Ishikawa (cell line): ENCODE results near the gene PNMA6F.

ENCODE experiments used
- CEBPB ChIP-seq: IDR thresholded peaks from 2 replicates; pipeline ENCODE4 v1.6.1; 2012
- CREB1 ChIP-seq: IDR thresholded peaks from 2 replicates; pipeline ENCODE4 v1.6.1; 2012; ENCODE audit warnings: low read depth
- EGR1 ChIP-seq: IDR thresholded peaks from 2 replicates; pipeline ENCODE4 v1.6.1; 2012
- EP300 ChIP-seq: IDR thresholded peaks from 2 replicates; pipeline ENCODE4 v1.6.1; 2012; ENCODE audit warnings: borderline replicate concordance
- FOXM1 ChIP-seq: IDR thresholded peaks from 2 replicates; pipeline ENCODE4 v1.6.1; 2012; ENCODE audit warnings: low read depth, borderline replicate concordance
- MAX ChIP-seq: IDR thresholded peaks from 2 replicates; pipeline ENCODE4 v1.6.1; 2012
- NFIC ChIP-seq: IDR thresholded peaks from 2 replicates; pipeline ENCODE4 v1.6.1; 2012
- RAD21 ChIP-seq: IDR thresholded peaks from 2 replicates; pipeline ENCODE4 v1.6.1; 2012; ENCODE audit warnings: low read depth
- REST ChIP-seq: IDR thresholded peaks from 2 replicates; pipeline ENCODE4 v1.6.1; 2012; ENCODE audit warnings: low read depth, mild to moderate bottlenecking
- TAF1 ChIP-seq: IDR thresholded peaks from 2 replicates; pipeline ENCODE4 v1.6.1; 2012; ENCODE audit warnings: low read depth, mild to moderate bottlenecking
- TCF12 ChIP-seq: IDR thresholded peaks from 2 replicates; pipeline ENCODE4 v1.6.1; 2012; ENCODE audit warnings: low read depth
- TEAD4 ChIP-seq: IDR thresholded peaks from 2 replicates; pipeline ENCODE4 v1.6.1; 2012
- USF1 ChIP-seq: IDR thresholded peaks from 2 replicates; pipeline ENCODE4 v1.6.1; 2012
- YY1 ChIP-seq: IDR thresholded peaks from 2 replicates; pipeline ENCODE4 v1.6.1; 2012; ENCODE audit warnings: low read depth
- ZBTB7A ChIP-seq: IDR thresholded peaks from 2 replicates; pipeline ENCODE4 v1.6.1; 2012; ENCODE audit warnings: low read depth

PNMA6F gene

GRCh38 chrX:153310901-153311300 is 10.7 kb downstream of the PNMA6F start:
- no peak for TF ChIP-seq RAD21
- TF ChIP-seq EP300: no peak

- TF ChIP-seq USF1: no peak
- TF ChIP-seq NFIC: no peak
- TF ChIP-seq RAD21: no peak
- no peak for TF ChIP-seq EP300
- no peak for TF ChIP-seq FOXM1
- TF ChIP-seq EGR1: no peak
- no peak for TF ChIP-seq YY1
- no peak for TF ChIP-seq TAF1
- no peak for TF ChIP-seq CEBPB
- TF ChIP-seq TEAD4: no peak
Measured at GRCh38 chrX:153307276-153308178, 14.0 kb downstream of the PNMA6F start.

- TF ChIP-seq RAD21 (no peak), NFIC (no peak), YY1 (no peak), TAF1 (no peak), EGR1 (no peak), FOXM1 (no peak), TCF12 (no peak), TEAD4 (no peak), ZBTB7A (no peak), CEBPB (no peak)
Measured at GRCh38 chrX:153306527-153307115, 14.9 kb downstream of the PNMA6F start.

- TF ChIP-seq EP300: no peak
- TF ChIP-seq EGR1: no peak
- no peak for TF ChIP-seq TEAD4
- TF ChIP-seq FOXM1: no peak
- TF ChIP-seq CREB1: no peak
- TF ChIP-seq YY1: no peak
- TF ChIP-seq REST: no peak
- TF ChIP-seq TCF12: no peak
- TF ChIP-seq RAD21: no peak
- TF ChIP-seq TAF1: no peak
- TF ChIP-seq NFIC: no peak
- no peak for TF ChIP-seq CEBPB
- no peak for TF ChIP-seq USF1
- no peak for TF ChIP-seq MAX
Measured at GRCh38 chrX:153305972-153306371, 15.6 kb downstream of the PNMA6F start.

GRCh38 chrX:153304988-153305736 is 16.4 kb downstream of the PNMA6F start:
- no peak for TF ChIP-seq FOXM1

- TF ChIP-seq TAF1 (no peak), EGR1 (no peak), ZBTB7A (no peak), YY1 (no peak), REST (no peak), CREB1 (no peak), NFIC (no peak), EP300 (no peak), RAD21 (no peak), FOXM1 (no peak), TCF12 (no peak)
Measured at GRCh38 chrX:153303276-153304262, 18.0 kb downstream of the PNMA6F start.
